Panc1 (cell line): Measurements from ENCODE around the gene GADD45A. TPM values are rescaled to one million over a fixed set of nuclear protein-coding genes. Genes with fewer than 3 reads are reported as not detected.

Experiments used
- ATAC-seq: fragments of 200-7000 bp; cut with Tn5 transposase; 2 replicates; pipeline ENCODE4 v1.9.1; 2020; ENCODE audit warnings: mild to moderate bottlenecking, moderate library complexity
- BruUV-seq: library from RNA; stranded (reverse); fragments of 400-500 nt; replicated peaks from 2 replicates; lab custom pipeline; 2021; lab: Mats Ljungman, UMichigan
- CTCF ChIA-PET: fragments of 300-600 bp; sonication (Branson Sonifier 250); formaldehyde crosslinking; loops from one replicate; lab custom pipeline; 2022; ENCODE audit warnings: antibody characterized with exemption; lab: Charles Lee
- POLR2A ChIA-PET: fragments of 300-600 bp; sonication (Branson Sonifier 250); formaldehyde crosslinking; loops from one replicate; lab custom pipeline; 2022; ENCODE audit warnings: antibody characterized with exemption; lab: Charles Lee
- DNase-seq: peaks from one replicate; pipeline ENCODE4 v3.0.0-alpha.2; 2010; ENCODE audit warnings: low read depth, low spot score
- H3K27ac ChIP-seq: 2 replicates; pipeline ENCODE4 v1.5.1; 2011; ENCODE audit warnings: mild to moderate bottlenecking, low read length, inconsistent platforms
- H3K27me3 ChIP-seq: fragments of 200-500 bp; sonication (Bioruptor generic); 2 replicates; pipeline ENCODE4 v1.6.0; 2014; ENCODE audit warnings: low read length, inconsistent platforms; ENCODE audit not compliant: control insufficient read depth, insufficient read depth
- H3K36me3 ChIP-seq: fragments of 200-500 bp; sonication (Bioruptor generic); 2 replicates; pipeline ENCODE4 v1.5.1; 2014; ENCODE audit warnings: inconsistent platforms, mild to moderate bottlenecking, low read length, moderate library complexity; ENCODE audit not compliant: control insufficient read depth, insufficient read depth
- H3K4me1 ChIP-seq: 2 replicates; pipeline ENCODE4 v1.5.1; 2011; ENCODE audit warnings: inconsistent platforms, mild to moderate bottlenecking, low read length, moderate library complexity; ENCODE audit not compliant: control insufficient read depth, insufficient read depth
- H3K4me3 ChIP-seq, 2 experiments: 2 replicates each; pipeline ENCODE4 v1.5.1; 2011 to 2012; ENCODE audit warnings: low read depth in 2 of 2, low read length in 2 of 2, mild to moderate bottlenecking in 2 of 2, inconsistent platforms in 1 of 2, moderate library complexity in 1 of 2
- H3K9me3 ChIP-seq: fragments of 200-500 bp; sonication (Bioruptor generic); 2 replicates; pipeline ENCODE4 v1.5.1; 2014; ENCODE audit warnings: low read depth, mild to moderate bottlenecking, inconsistent platforms, low read length, moderate library complexity; ENCODE audit not compliant: control insufficient read depth, insufficient read depth
- POLR2AphosphoS5 ChIP-seq: IDR thresholded peaks from 2 replicates; pipeline ENCODE4 v1.6.1; 2012; ENCODE audit warnings: mild to moderate bottlenecking, low read depth, low read length, moderate library complexity
- REST ChIP-seq, 2 experiments: IDR thresholded peaks; 2 replicates each; pipeline ENCODE4 v1.6.1; 2011 to 2012; ENCODE audit warnings: low read depth in 2 of 2, control low read depth in 1 of 2, low read length in 1 of 2, mild to moderate bottlenecking in 1 of 2, moderate library complexity in 1 of 2; ENCODE audit not compliant: insufficient read depth in 1 of 2
- SIN3A ChIP-seq: IDR thresholded peaks from 2 replicates; pipeline ENCODE4 v1.6.1; 2012; ENCODE audit warnings: low read depth, mild to moderate bottlenecking, low read length, moderate library complexity, borderline replicate concordance; ENCODE audit not compliant: insufficient read depth
- TCF7L2 ChIP-seq: IDR thresholded peaks from 2 replicates; pipeline ENCODE4 v1.6.1; 2011; ENCODE audit warnings: mild to moderate bottlenecking, low read depth, low read length, inconsistent platforms
- in situ Hi-C: cut with HindIII; loops from 2 replicates; pipeline ENCODE4 v1.10.0; 2016; ENCODE audit warnings: low sequenced_read_pairs, low pct_unique_long_range_greater_than_20kb
- intact Hi-C: fragments of 100-400 bp; cut with micrococcal nuclease; formaldehyde crosslinking; loops from one replicate; pipeline ENCODE4 v1.10.0; 2022; ENCODE audit not compliant: unreplicated experiment
- total RNA-seq: library from RNA; stranded (reverse); gene quantifications from one replicate; pipeline ENCODE4 v1.2.1, GENCODE V29; 2021; ENCODE audit not compliant: unreplicated experiment
- TF ChIP-seq, protein P1 (sequence below): fragments of 450-650 bp; IDR thresholded peaks from 2 replicates; pipeline ENCODE4 v1.5.1; 2017; ENCODE audit warnings: mild to moderate bottlenecking

GADD45A gene
- total RNA-seq, 1 experiment from 2014 or later: 106 TPM

GRCh38 chr1:67696708-67697107 is 11.7 kb downstream of the GADD45A start:
- H3K36me3 ChIP-seq: no peaks in the 10 kb centered on the region
- no TSS peak for BruUV-seq
- peaks cover 14% of the 10 kb centered on the region for H3K4me1 ChIP-seq
- H3K27me3 ChIP-seq: no peaks in the 10 kb centered on the region
- intact Hi-C loops (no loop called here), in situ Hi-C loops (no loop called here)
- H3K27ac ChIP-seq: no peak overlapping the region
- CTCF ChIA-PET: interaction anchor here (0.8 kb wide), 1 partner anchor 64 kb away, joined by 3 read pairs; no protein-coding TSS in a partner anchor
- no peaks in the 10 kb centered on the region for H3K9me3 ChIP-seq
- ATAC-seq (no peak), DNase-seq (no peak)
- TF ChIP-seq REST (IDR thresholded peaks at IDR 0.05; ENCODE audit: insufficient read depth in 1 of 2, low read depth in 2 of 2, low read length in 1 of 2) (no peak), POLR2AphosphoS5 (no peak)
- POLR2A ChIA-PET: no interaction called here
- no peak overlapping the region for H3K4me3 ChIP-seq

DNA sequence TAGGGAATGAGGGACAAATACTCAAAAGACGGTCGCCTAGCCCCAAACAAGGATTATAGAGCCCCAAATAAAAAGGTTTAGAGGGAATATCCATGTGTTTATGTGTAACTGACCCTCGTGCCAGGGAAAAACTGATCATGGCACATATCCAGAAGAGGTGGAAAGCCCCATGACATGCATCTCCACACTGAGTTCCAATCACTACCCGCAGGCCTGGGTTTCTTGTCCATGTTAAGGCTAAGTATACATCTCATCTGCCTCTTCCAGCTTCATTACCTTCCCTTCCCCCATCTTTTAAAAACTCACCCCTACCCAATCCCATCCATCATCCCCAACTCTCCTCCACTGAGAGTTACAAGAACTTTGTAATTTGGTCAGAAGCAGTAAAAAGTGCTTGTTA is 15.2 kb downstream of the GADD45A start:
- Histone ChIP-seq H3K9me3 (no peaks in the 10 kb centered on the region), H3K4me1 (peaks cover 14% of the 10 kb centered on the region; the same call in 1 of the 2 replicates), H3K36me3 (no peaks in the 10 kb centered on the region), H3K4me3 (no peak overlapping the region), H3K27ac (peak overlapping the region; percentile 27; the same call in 1 of the 2 replicates), H3K27me3 (no peaks in the 10 kb centered on the region)
- DNase-seq: no peak
- intact Hi-C loops: no loop called here
- CTCF ChIA-PET: interaction anchor here (0.6 kb wide), 2 partner anchors 8 to 70 kb away, joined by 3 to 4 read pairs; no protein-coding TSS in a partner anchor
- ATAC-seq: peak; percentile 28; the same call in 1 of the 2 replicates
- no TSS peak for BruUV-seq
- POLR2A ChIA-PET: interaction anchor here (0.6 to 0.7 kb wide), 2 partner anchors 165 to 1994 kb away, joined by 3 read pairs; no protein-coding TSS in a partner anchor
- in situ Hi-C loops: no loop called here
- TF ChIP-seq TCF7L2 (no peak), POLR2AphosphoS5 (no peak), SIN3A (no peak), REST (IDR thresholded peaks at IDR 0.05; ENCODE audit: insufficient read depth in 1 of 2, low read depth in 2 of 2, low read length in 1 of 2) (no peak)
- TF ChIP-seq, protein P1, sequence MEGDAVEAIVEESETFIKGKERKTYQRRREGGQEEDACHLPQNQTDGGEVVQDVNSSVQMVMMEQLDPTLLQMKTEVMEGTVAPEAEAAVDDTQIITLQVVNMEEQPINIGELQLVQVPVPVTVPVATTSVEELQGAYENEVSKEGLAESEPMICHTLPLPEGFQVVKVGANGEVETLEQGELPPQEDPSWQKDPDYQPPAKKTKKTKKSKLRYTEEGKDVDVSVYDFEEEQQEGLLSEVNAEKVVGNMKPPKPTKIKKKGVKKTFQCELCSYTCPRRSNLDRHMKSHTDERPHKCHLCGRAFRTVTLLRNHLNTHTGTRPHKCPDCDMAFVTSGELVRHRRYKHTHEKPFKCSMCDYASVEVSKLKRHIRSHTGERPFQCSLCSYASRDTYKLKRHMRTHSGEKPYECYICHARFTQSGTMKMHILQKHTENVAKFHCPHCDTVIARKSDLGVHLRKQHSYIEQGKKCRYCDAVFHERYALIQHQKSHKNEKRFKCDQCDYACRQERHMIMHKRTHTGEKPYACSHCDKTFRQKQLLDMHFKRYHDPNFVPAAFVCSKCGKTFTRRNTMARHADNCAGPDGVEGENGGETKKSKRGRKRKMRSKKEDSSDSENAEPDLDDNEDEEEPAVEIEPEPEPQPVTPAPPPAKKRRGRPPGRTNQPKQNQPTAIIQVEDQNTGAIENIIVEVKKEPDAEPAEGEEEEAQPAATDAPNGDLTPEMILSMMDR: no peak
